Muscle of leg (tissue), 11 donors: ENCODE data around the gene GTF2F2. TPM values are rescaled to one million over a fixed set of nuclear protein-coding genes. Genes with fewer than 3 reads are reported as not detected.

ENCODE experiments used
- DNase-seq: peaks from one replicate; pipeline ENCODE4 v3.0.0; 2013
- H3K27ac ChIP-seq: one replicate; pipeline ENCODE4 v1.5.1; 2013; ENCODE audit warnings: mild to moderate bottlenecking, low read length, control low read depth
- H3K27me3 ChIP-seq: one replicate; pipeline ENCODE4 v1.6.1; 2013; ENCODE audit warnings: low read length; ENCODE audit not compliant: control insufficient read depth, insufficient read depth
- H3K36me3 ChIP-seq: one replicate; pipeline ENCODE4 v1.6.1; 2013; ENCODE audit warnings: low read length; ENCODE audit not compliant: control insufficient read depth, insufficient read depth
- H3K4me1 ChIP-seq: one replicate; pipeline ENCODE4 v1.6.1; 2013; ENCODE audit warnings: low read length; ENCODE audit not compliant: control insufficient read depth, insufficient read depth
- H3K4me3 ChIP-seq: one replicate; pipeline ENCODE4 v1.5.1; 2013; ENCODE audit warnings: low read length, control low read depth
- H3K9me3 ChIP-seq: replicated peaks from 2 replicates; pipeline ENCODE4 v1.6.1; 2013; ENCODE audit warnings: low read depth, low read length; ENCODE audit not compliant: control insufficient read depth
- WGBS: methylation state at CpG from one replicate; pipeline ENCODE4 v1.1.5; 2013; ENCODE audit warnings: missing lambda C conversion rate; ENCODE audit not compliant: insufficient coverage; 5-methylcytosine and 5-hydroxymethylcytosine counted together
- polyA plus RNA-seq, 8 donors: library from polyadenylated mRNA; unstranded; fragments of 120-200 nt; gene quantifications; one replicate each; pipeline versions ENCODE4 v1.2.1 to v1.2.3, GENCODE V29; 2013; ENCODE audit warnings: inconsistent platforms in 1 of 8, low replicate concordance in 1 of 8; ENCODE audit not compliant: insufficient read length in 8 of 8, insufficient read depth in 1 of 8
- total RNA-seq: library from RNA; stranded (reverse); fragments of 120-200 nt; gene quantifications from one replicate; pipeline ENCODE4 v1.2.4, GENCODE V29; 2013

The GTF2F2 gene
- total and polyA plus RNA-seq, 9 donors, result 18.1 to 21.9 (median 19.3) TPM

DNA sequence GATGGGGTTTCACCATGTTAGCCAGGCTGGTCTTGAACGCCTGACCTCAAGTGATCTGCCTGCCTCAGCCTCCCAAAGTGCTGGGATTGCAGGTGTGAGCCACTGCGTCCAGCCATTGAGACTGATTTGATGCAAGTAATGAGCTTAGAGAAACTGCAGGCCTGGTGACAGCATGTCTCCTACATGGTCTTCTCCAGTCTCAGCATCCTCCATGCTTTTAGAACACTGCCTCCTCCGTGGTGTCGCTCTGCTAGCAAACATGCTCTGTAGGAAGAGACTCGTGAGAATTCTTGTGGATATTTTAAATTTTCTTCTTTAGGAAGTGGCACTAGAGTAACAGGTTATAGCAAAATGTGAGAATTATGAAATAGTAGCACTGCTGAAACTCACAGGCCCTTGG is 183.6 kb downstream of the GTF2F2 start:
- WGBS, result 81% methylated on average over 2 of the region's 5 CpGs
- no peaks in the 10 kb centered on the region for H3K36me3 ChIP-seq
- no peak for DNase-seq
- H3K27ac ChIP-seq, result no peak overlapping the region
- H3K4me3 ChIP-seq, result no peak overlapping the region
- no peaks in the 10 kb centered on the region for H3K9me3 ChIP-seq
- no peaks in the 10 kb centered on the region for H3K27me3 ChIP-seq
- peaks cover 6% of the 10 kb centered on the region for H3K4me1 ChIP-seq

DNA sequence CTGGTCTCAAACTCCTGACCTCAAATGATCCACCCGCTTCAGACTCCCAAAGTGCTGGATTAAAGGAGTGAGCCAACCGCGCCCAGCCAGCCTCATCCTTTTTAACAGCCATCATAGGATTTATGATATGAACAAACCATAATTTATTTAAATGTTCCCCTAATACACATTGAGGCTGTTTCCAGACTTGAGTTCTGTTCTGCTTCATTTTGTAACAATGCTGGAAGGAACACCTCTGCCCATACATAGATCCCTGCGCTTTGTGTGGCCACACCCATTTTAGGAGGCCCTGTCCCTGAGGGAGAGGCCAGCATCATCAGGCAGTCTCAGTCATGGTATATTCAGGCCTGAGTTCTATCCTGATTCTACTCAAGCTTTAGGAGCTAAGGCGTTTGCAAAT is 184.8 kb downstream of the GTF2F2 start:
- no peaks in the 10 kb centered on the region for H3K27me3 ChIP-seq
- WGBS, result 59% methylated on average over 2 of the region's 5 CpGs

DNA sequence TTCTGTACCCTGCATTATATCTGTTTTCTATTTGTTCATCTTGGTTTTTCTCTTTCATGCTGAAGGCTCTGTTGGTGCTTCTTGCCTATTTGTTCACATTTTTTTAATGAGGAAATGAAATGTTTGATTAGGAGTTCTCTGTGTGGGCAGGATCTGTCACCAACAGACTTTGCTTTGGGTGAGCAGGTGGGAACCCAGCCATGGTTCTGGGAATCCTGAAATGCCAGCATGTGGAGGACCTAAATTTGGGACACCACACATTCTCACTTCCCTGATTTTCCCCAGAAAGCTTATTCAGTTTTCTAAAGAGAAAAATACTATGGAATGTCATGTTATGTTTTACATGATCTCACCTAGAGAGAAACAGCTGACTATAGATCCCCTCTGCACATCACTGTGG is 186.7 kb downstream of the GTF2F2 start:
- Histone ChIP-seq H3K4me1 (peaks cover 15% of the 10 kb centered on the region), H3K4me3 (no peak overlapping the region), H3K36me3 (no peaks in the 10 kb centered on the region), H3K9me3 (no peaks in the 10 kb centered on the region), H3K27me3 (peaks cover 2% of the 10 kb centered on the region), H3K27ac (no peak overlapping the region)
- no peak for DNase-seq

More for the DNA sequence above, 184.8 kb downstream of the GTF2F2 start:
- Histone ChIP-seq H3K4me1 (peaks cover 3% of the 10 kb centered on the region), H3K4me3 (no peak overlapping the region), H3K36me3 (no peaks in the 10 kb centered on the region), H3K9me3 (no peaks in the 10 kb centered on the region), H3K27ac (no peak overlapping the region)
- no peak for DNase-seq

DNA sequence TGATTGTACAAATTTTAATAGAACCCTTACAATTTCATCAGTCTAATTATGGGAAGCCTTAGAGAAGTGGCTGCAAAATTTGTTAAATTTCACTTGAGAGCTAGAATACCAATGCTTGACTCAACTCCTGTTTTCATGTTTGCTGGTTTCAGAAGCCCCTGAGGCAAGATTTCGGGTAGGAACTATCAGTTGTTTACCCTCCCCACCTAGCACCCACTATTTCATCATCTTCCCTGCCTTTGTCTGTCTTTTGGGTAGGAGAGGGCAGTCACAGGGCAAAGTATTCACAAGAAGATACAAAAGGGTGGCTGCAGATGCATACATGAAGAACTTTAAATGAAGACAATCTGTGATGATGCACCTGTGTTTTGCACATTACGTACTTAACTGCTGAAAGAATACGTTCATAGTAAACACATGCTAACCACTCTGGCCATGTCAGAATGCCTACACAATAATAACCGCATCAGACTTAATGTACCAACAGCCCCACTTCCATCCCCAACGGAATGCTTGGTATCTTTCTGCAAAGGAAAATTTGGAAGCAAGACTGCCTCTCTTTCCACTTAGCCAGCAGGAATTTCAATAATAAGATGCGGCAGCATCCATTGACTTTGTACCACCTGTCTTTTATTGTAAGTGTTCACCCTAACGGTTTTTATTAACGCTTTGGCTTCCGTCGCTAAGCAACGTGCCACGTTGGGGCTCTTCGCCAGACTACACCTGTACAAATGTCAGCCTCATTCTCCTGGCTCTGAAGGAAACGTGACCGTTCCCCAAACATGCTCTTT is 190.2 kb downstream of the GTF2F2 start:
- Histone ChIP-seq H3K4me3 (peak overlapping the region; percentile 50), H3K27ac (no peak overlapping the region), H3K27me3 (peaks cover 2% of the 10 kb centered on the region), H3K9me3 (no peaks in the 10 kb centered on the region), H3K36me3 (no peaks in the 10 kb centered on the region), H3K4me1 (peaks cover 17% of the 10 kb centered on the region)
- DNase-seq, result no peak
- WGBS, result 15% methylated on average over 14 of the region's 15 CpGs

DNA sequence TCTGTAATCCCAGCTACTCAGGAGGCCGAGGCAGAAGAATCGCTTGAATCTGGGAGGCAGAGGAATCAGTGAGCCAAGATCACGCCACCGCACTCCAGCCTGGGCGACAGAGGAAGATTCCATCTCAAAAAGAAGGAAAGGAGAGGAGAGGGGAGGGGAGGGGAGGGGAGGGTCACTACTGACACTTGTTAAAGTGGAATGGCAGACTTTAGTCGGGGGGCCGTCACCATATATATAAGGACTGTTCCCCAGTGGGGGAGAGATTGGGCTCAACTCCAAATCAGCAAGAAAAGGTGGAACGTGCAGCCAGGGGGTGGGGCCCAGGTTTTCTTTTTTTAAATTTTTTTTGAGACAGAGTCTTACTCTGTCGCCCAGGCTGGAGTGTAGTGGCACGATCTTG is 194.5 kb downstream of the GTF2F2 start:
- Histone ChIP-seq H3K4me1 (peaks cover 16% of the 10 kb centered on the region), H3K9me3 (no peaks in the 10 kb centered on the region), H3K27me3 (peaks cover 2% of the 10 kb centered on the region), H3K36me3 (no peaks in the 10 kb centered on the region), H3K27ac (no peak overlapping the region), H3K4me3 (no peak overlapping the region)
- 93% methylated on average over 6 of the region's 10 CpGs for WGBS
- DNase-seq, result no peak

DNA sequence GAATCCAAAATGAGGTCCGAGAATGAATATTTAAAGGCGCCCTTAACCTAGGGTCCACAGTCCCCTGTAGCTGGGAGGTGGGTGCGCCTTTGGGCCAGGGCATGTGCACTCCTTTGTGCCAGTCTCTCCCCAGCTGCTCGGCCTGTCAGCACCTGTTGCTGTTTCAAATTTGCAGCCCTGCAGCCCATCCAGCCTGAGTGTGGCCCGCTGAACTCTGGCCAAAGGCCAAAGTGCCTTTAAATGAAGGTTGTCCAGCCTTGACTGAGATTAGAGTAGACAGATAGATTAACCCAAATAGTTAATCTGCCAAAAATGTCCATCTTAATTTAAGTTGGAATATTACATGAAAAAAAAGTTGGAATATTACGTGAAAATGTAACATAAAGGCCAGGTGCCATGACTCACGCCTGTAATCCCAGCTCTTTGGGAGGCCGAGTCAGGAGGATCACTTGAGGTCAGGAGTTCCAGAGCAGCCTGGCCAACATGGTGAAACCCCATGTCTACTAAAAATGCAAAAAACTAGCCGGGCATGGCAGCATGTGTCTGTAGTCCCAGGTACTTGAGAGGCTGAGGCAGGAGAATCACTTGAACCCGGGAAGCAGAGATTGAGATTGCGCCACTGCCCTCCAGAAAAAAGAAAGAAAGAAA is 195.3 kb downstream of the GTF2F2 start:
- Histone ChIP-seq H3K9me3 (no peaks in the 10 kb centered on the region), H3K4me1 (peaks cover 16% of the 10 kb centered on the region), H3K4me3 (no peak overlapping the region), H3K36me3 (no peaks in the 10 kb centered on the region), H3K27me3 (peaks cover 2% of the 10 kb centered on the region), H3K27ac (no peak overlapping the region)
- peak; percentile 33 for DNase-seq
- WGBS, result 88% methylated on average over 8 of the region's 11 CpGs

DNA sequence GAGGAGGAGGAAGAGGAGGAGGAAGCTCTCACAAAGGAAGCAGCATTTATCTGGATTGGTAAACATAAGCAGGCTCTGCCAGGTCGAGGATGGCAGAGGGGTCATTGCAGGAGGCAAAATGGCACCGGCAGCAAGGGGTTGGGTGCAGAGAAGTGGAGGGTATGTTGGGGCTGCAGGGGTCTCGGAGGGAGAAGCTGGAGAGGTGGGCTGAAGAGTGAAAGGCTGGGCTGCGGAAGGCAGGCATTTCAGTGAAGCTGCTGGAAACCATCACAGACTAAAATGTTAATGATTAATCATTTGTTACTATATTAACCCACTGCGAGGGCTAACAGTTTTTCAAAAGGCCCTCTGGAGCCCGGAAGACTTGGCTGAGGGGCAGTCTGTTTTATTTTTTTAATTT is 196.0 kb downstream of the GTF2F2 start:
- DNase-seq, result no peak
- H3K27me3 ChIP-seq, result no peaks in the 10 kb centered on the region
- no peak overlapping the region for H3K27ac ChIP-seq
- WGBS, result 66% methylated on average over 3 of the region's 6 CpGs
- no peak overlapping the region for H3K4me3 ChIP-seq
- no peaks in the 10 kb centered on the region for H3K9me3 ChIP-seq
- H3K36me3 ChIP-seq, result no peaks in the 10 kb centered on the region
- H3K4me1 ChIP-seq, result peaks cover 9% of the 10 kb centered on the region

DNA sequence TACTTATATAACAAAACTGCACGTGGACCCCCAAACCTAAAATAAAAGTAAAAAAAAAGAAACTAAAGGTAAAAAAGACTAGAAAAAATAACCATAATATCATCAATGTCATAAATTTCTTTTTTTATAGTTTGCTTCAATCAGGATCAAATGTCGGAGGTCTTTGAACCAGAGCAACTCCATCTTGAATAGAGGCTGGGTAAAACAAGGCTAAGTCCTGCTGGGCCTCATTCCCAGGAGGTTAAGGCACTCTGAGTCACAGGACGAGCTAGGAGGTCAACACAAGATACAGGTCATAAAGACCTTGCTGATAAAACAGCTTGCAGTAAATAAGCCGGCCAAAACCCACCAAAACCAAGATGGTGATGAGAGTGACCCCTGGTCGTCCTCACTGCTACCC is 196.7 kb downstream of the GTF2F2 start:
- DNase-seq, result no peak
- peaks cover 4% of the 10 kb centered on the region for H3K4me1 ChIP-seq
- H3K27me3 ChIP-seq, result no peaks in the 10 kb centered on the region
- H3K36me3 ChIP-seq, result no peaks in the 10 kb centered on the region
- H3K4me3 ChIP-seq, result no peak overlapping the region
- H3K9me3 ChIP-seq, result no peaks in the 10 kb centered on the region
- no peak overlapping the region for H3K27ac ChIP-seq
- WGBS, result 100% methylated on average over 1 of the region's 5 CpGs

DNA sequence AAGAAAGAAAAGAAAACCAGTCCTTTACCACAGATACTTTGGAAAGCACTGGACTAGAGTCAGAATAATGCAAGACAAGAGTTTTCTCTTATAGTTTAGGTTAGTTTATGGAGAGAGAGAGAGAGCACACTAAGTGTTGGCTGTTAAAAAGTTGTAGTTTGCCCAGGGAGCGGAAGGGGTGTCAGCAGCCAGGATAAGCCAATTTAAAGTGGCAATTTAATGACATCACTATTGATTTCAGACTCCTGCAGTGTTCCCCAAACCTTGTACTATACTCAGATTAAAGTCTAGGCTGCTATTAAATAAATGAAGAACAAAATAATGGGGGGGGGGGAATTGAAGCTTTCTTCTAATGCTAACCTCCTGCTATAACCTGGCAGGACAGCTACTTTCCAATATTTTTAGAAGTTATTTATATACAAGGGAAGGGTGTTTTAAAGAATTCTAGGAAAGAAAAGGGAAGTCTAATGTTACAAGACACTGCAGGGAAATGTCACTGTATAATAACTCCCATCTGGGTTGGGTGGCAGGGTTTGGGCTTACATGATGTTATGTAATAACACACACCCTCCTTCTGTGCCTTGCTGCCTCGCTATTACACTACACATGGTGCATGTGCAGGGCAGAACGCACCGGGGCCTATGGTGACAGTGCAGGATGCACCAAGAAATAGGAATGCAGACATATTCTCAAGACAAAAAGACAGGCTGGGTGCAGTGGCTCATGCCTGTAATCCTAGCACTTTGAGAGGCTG is 200.7 kb downstream of the GTF2F2 start:
- Histone ChIP-seq H3K4me1 (peaks cover 14% of the 10 kb centered on the region), H3K4me3 (no peak overlapping the region), H3K27ac (no peak overlapping the region), H3K27me3 (no peaks in the 10 kb centered on the region), H3K36me3 (no peaks in the 10 kb centered on the region), H3K9me3 (no peaks in the 10 kb centered on the region)
- 39% methylated on average over 3 of the region's 4 CpGs for WGBS
- DNase-seq, result no peak

DNA sequence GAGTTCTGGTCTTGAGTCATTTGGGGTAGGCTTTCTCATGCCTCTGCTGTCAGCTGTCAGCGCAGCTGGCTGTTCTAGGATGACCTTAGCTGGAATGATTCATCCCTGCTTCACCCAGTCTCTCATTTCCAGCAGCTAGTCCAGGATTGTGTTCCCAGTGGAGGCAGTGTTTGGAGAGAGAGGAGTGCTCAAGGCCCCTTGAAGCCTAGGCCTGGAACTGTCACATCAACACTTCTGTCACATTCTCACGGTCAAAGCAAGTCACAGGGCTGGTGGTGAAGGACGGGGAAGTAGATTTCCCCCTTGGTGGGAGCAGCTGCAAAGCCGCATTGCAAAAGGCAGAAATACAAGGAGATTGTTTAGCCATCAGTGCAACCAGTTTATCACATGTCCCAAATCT is 205.5 kb downstream of the GTF2F2 start:
- Histone ChIP-seq H3K4me1 (peaks cover 30% of the 10 kb centered on the region), H3K27me3 (no peaks in the 10 kb centered on the region), H3K27ac (peak overlapping the region; percentile 90), H3K4me3 (no peak overlapping the region), H3K9me3 (no peaks in the 10 kb centered on the region), H3K36me3 (no peaks in the 10 kb centered on the region)
- no CpG with 5 or more reads among the region's 4 CpGs for WGBS
- DNase-seq, result peak; percentile 93
